Esophagus muscularis mucosa (tissue), 4 donors: ENCODE results near the gene DNM3. TPM values are rescaled to one million over a fixed set of nuclear protein-coding genes. Genes with fewer than 3 reads are reported as not detected.

Experiments
- DNase-seq: peaks from one replicate; pipeline ENCODE4 v3.0.0-alpha.2; 2017; ENCODE audit errors: extremely low spot score
- H3K27ac ChIP-seq, 4 donors: fragments of 200-600 bp; sonication (generic); replicated peaks in 1 of 4; 1 replicate in 3 of 4; 2 replicates in 1 of 4; pipeline ENCODE4 v1.5.1; 2016 to 2019; ENCODE audit warnings: mild to moderate bottlenecking in 1 of 4
- H3K27me3 ChIP-seq, 4 donors: fragments of 200-600 bp; sonication (generic); one replicate each; pipeline versions ENCODE4 v1.5.1 to v1.6.0; 2016 to 2019
- H3K36me3 ChIP-seq, 4 donors: fragments of 200-600 bp; sonication (generic); one replicate each; pipeline ENCODE4 v1.5.1; 2016 to 2019
- H3K4me1 ChIP-seq, 4 donors: fragments of 200-600 bp; sonication (generic); one replicate each; pipeline ENCODE4 v1.5.1; 2016 to 2019
- H3K4me3 ChIP-seq, 4 donors: fragments of 200-600 bp; sonication (generic); 1 replicate in 2 of 4; 2 replicates in 2 of 4; pipeline ENCODE4 v1.5.1; 2016 to 2019; ENCODE audit warnings: mild to moderate bottlenecking in 4 of 4, moderate library complexity in 1 of 4
- H3K9me3 ChIP-seq, 4 donors: fragments of 200-600 bp; sonication (generic); 1 replicate in 3 of 4; 2 replicates in 1 of 4; pipeline ENCODE4 v1.5.1; 2016 to 2019
- EP300 ChIP-seq: sonication (generic); formaldehyde crosslinking; IDR thresholded peaks from one replicate; pipeline ENCODE4 v1.6.1; 2017; ENCODE audit warnings: antibody characterized with exemption
- POLR2A ChIP-seq: fragments of 450-650 bp; IDR thresholded peaks from one replicate; pipeline ENCODE4 v1.6.1; 2017; ENCODE audit warnings: antibody characterized with exemption, moderate library complexity, mild to moderate bottlenecking, low read depth
- POLR2AphosphoS5 ChIP-seq, 2 donors: sonication (generic); formaldehyde crosslinking; IDR thresholded peaks; one replicate each; pipeline ENCODE4 v1.6.1; 2017; ENCODE audit warnings: antibody characterized with exemption in 2 of 2
- WGBS: methylation state at CpG from one replicate; pipeline ENCODE4 v1.1.5; 2018; 5-methylcytosine and 5-hydroxymethylcytosine counted together
- intact Hi-C: fragments of 100-400 bp; cut with DNase I; formaldehyde crosslinking; loops from one replicate; pipeline ENCODE4 v1.15.1; 2023
- total RNA-seq, 4 donors: library from RNA; depleted of rRNA; stranded (reverse); fragments of >200 nt; gene quantifications; one replicate each; pipeline versions ENCODE4 v1.1.0 to v1.2.1, GENCODE V29; 2016
- TF ChIP-seq, protein P1 (sequence below), 3 experiments: fragments of 200-600 bp in 2 of 3; fragments of 450-650 bp in 1 of 3; sonication (generic) in 2 of 3; IDR thresholded peaks; one replicate each; pipeline ENCODE4 v1.5.1; 2017 to 2019; ENCODE audit warnings: antibody characterized with exemption in 3 of 3, mild to moderate bottlenecking in 2 of 3, moderate library complexity in 1 of 3

DNM3 gene
- total RNA-seq, 4 donors from 2014 or later: 3.3 to 6.4 (median 3.9) TPM

DNA sequence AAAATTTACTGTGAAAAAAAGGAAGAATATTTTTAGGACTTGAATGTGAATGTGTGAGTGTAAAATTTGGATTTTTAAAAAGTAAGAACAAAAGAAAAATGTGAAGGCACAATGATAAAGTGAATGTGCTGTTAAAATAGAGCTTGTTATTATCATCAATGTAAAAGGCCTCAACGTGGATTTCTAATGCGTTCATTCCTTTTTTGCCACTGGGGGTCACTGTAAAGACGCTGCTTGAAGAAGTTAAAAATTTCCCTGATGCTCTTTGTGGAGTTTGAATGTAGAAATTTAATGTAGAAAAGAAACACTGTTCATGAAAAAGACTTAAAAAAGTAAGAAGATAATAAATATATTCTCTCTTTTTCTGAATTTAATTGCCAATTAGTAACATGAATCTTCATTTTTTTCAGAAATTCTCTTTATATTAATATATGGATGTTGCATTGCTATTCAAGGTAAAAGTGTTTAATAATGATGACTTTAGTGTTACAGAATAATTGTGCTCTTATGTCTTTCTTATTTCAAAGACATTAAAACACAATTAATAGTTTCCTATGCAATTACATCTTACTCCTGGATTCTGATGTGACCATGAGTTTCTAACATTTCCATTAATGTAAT, 161.5 kb downstream of the DNM3 start:
- Histone ChIP-seq H3K27ac (no peak overlapping the region), H3K4me3 (no peak overlapping the region), H3K9me3 (no peaks in the 10 kb centered on the region), H3K27me3 (no peaks in the 10 kb centered on the region), H3K36me3 (no peaks in the 10 kb centered on the region), H3K4me1 (peaks cover 0 to 2% (median 0%) of the 10 kb centered on the region in 4 donors)
- TF ChIP-seq EP300 (no peak), POLR2AphosphoS5 (IDR thresholded peaks at IDR 0.05) (no peak), POLR2A (no peak)
- TF ChIP-seq, protein P1, sequence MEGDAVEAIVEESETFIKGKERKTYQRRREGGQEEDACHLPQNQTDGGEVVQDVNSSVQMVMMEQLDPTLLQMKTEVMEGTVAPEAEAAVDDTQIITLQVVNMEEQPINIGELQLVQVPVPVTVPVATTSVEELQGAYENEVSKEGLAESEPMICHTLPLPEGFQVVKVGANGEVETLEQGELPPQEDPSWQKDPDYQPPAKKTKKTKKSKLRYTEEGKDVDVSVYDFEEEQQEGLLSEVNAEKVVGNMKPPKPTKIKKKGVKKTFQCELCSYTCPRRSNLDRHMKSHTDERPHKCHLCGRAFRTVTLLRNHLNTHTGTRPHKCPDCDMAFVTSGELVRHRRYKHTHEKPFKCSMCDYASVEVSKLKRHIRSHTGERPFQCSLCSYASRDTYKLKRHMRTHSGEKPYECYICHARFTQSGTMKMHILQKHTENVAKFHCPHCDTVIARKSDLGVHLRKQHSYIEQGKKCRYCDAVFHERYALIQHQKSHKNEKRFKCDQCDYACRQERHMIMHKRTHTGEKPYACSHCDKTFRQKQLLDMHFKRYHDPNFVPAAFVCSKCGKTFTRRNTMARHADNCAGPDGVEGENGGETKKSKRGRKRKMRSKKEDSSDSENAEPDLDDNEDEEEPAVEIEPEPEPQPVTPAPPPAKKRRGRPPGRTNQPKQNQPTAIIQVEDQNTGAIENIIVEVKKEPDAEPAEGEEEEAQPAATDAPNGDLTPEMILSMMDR (IDR thresholded peaks at IDR 0.05): peak; percentile 57 to 76 (median 69)
- intact Hi-C loops: loop anchor here (5.0 kb wide), 3 partner anchors 399 to 439 kb away; partner anchors contain the start of gene PIGC
- 8% methylated on average over 3 of the region's 3 CpGs for WGBS
- DNase-seq: no peak

DNA sequence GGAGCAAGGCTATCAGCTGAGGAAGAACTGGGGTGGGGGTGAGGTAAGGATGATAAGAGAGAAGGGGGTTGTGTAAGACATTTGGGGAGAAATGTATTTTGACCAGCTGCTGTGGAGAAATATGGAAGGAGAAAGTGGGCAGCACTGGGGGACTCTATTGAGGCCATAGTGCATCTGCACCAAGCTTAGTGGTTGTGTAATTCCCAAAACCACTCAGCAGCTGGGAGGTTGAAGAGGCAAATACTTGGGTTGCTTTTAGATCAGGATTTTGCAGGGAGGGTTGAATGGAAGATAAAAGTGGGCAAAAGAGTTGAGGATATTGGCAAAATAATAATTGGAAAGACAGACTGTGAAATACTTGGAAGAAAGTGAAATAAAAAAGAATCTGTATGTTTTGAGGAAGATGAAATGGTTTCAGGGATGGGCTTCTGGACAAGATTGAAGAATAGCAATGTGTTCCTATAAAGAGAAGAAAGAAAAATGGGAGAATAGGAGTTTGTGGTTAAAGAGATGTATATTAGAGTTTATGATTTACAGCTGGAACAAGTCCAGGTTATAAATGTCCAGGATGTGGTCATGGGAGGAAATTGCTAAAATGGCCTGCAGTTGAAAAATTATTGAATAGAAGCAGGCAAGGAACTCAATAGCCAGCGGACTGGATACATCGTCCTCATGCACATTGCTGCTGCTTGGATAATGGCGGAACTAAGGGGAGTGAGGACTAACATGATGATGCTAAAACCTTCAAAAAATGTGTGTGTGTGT, 162.7 kb downstream of the DNM3 start:
- no peak for TF ChIP-seq POLR2A
- TF ChIP-seq, protein P1 (IDR thresholded peaks at IDR 0.05): no peak
- TF ChIP-seq POLR2AphosphoS5 (IDR thresholded peaks at IDR 0.05): no peak
- no peak for TF ChIP-seq EP300
- 82% methylated on average over 3 of the region's 3 CpGs for WGBS

DNA sequence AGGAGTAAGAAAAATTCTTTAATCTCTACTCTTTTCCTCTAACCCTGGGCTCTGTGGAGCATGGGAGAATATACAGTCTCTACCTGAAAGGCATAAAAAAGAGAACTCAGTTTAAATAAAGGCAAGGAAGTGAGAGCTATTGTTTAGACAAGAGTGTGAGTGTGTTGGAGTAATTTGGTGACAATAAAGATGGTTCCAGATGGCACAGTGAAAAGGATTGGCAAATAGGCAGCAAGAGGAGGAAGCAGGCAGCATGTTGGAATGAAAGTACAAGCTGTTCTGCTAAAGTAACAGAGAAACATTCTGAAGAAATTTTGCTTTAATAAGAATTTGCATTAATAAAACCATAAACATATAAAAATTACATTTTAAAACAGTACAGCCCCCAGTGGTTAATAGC, 163.4 kb downstream of the DNM3 start:
- Histone ChIP-seq H3K36me3 (no peaks in the 10 kb centered on the region), H3K4me1 (peaks cover 0 to 2% (median 0%) of the 10 kb centered on the region in 4 donors), H3K4me3 (no peak overlapping the region), H3K27ac (no peak overlapping the region), H3K9me3 (no peaks in the 10 kb centered on the region), H3K27me3 (no peaks in the 10 kb centered on the region)
- intact Hi-C loops: loop anchor here (5.0 kb wide), 3 partner anchors 398 to 438 kb away; partner anchors contain the start of gene PIGC
- no peak for DNase-seq
- TF ChIP-seq POLR2AphosphoS5 (IDR thresholded peaks at IDR 0.05) (no peak), EP300 (no peak), POLR2A (no peak)
- TF ChIP-seq, protein P1 (IDR thresholded peaks at IDR 0.05): no peak

More for the DNA sequence above, 162.7 kb downstream of the DNM3 start:
- Histone ChIP-seq H3K27ac (no peak overlapping the region), H3K9me3 (no peaks in the 10 kb centered on the region), H3K36me3 (no peaks in the 10 kb centered on the region), H3K27me3 (no peaks in the 10 kb centered on the region), H3K4me1 (peaks cover 0 to 2% (median 0%) of the 10 kb centered on the region in 4 donors), H3K4me3 (no peak overlapping the region)
- no peak for DNase-seq
- intact Hi-C loops: loop anchor here (5.0 kb wide), 3 partner anchors 398 to 438 kb away; partner anchors contain the start of gene PIGC

DNA sequence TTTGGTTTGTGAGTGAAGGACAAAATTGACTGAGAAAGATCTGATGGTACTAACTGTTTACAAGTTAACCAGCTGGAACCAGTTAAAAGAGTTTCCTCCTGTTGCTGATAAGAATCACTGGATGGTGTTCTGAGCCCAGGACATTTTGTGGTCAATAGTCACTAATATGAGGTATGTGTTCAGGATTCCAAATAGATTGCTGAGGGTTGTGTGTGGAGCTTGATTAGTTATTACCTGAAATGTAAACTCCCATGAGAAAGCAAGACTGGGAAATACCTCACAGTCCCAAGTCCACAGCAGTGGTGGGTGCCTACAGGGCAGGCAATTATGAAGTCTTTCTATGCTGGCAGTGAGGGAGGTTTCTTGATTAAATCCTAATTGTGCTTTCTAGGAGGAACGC, 164.6 kb downstream of the DNM3 start:
- Histone ChIP-seq H3K4me1 (peaks cover 0 to 2% (median 0%) of the 10 kb centered on the region in 4 donors), H3K36me3 (no peaks in the 10 kb centered on the region), H3K27me3 (no peaks in the 10 kb centered on the region), H3K9me3 (peaks cover 0 to 4% (median 0%) of the 10 kb centered on the region in 4 donors), H3K27ac (no peak overlapping the region), H3K4me3 (no peak overlapping the region)
- DNase-seq: no peak
- WGBS: 80% methylated on average over 1 of the region's 1 CpG
- TF ChIP-seq EP300: no peak
- TF ChIP-seq, protein P1 (IDR thresholded peaks at IDR 0.05): no peak
- TF ChIP-seq POLR2A: no peak
- TF ChIP-seq POLR2AphosphoS5 (IDR thresholded peaks at IDR 0.05): no peak
- intact Hi-C loops: no loop called here
